GM12878 (cell line): ENCODE measurements around the gene CA10.

Experiments used
- BCLAF1 ChIP-seq: fragments of 450-650 bp; IDR thresholded peaks from 2 replicates; pipeline ENCODE4 v1.6.1; 2017; ENCODE audit warnings: antibody characterized with exemption, mild to moderate bottlenecking, moderate library complexity
- CTCF ChIP-seq, 3 experiments: IDR thresholded peaks in 2 of 3; conservative IDR thresholded peaks in 1 of 3; 2 replicates each; pipeline ENCODE4 v1.5.1; 2011; ENCODE audit warnings: low read depth in 3 of 3, low read length in 3 of 3, mild to moderate bottlenecking in 3 of 3, control low read depth in 2 of 3, moderate library complexity in 2 of 3, inconsistent platforms in 1 of 3, mixed read lengths in 1 of 3; ENCODE audit not compliant: control insufficient read depth in 2 of 3, insufficient read depth in 1 of 3; ENCODE audit errors: extremely low read depth in 1 of 3

GRCh38 chr17:51601622-51602261 is 556.8 kb downstream of the CA10 start:
- TF ChIP-seq BCLAF1 (no peak), CTCF (IDR thresholded peaks at IDR 0.05 in 2 of 3, conservative IDR thresholded peaks at IDR 0.05 in 1 of 3; ENCODE audit: control insufficient read depth in 2 of 3, extremely low read depth in 1 of 3, insufficient read depth in 1 of 3, low read depth in 3 of 3, low read length in 3 of 3) (no peak)
